Left lung (tissue), 10 donors: Measurements from ENCODE around the gene KCNG2. TPM values are rescaled to one million over a fixed set of nuclear protein-coding genes. Genes with fewer than 3 reads are reported as not detected.

ENCODE experiments used
- ATAC-seq: fragments of 200-7000 bp; cut with Tn5 transposase; one replicate; pipeline ENCODE4 v1.9.1; 2020; ENCODE audit warnings: moderate library complexity
- DNase-seq, 4 donors: peaks; one replicate each; pipeline ENCODE4 v3.0.0-alpha.2; 2013 to 2020
- H3K27ac ChIP-seq, 2 donors: fragments of 200-600 bp; sonication (generic) in 1 of 2; one replicate each; pipeline versions ENCODE4 v1.5.0 to v1.8.0; 2020 to 2021
- H3K27me3 ChIP-seq, 2 donors: fragments of 200-600 bp; sonication (generic) in 1 of 2; one replicate each; pipeline versions ENCODE4 v1.5.0 to v1.8.0; 2020 to 2021
- H3K36me3 ChIP-seq, 2 donors: fragments of 200-600 bp; sonication (generic) in 1 of 2; one replicate each; pipeline versions ENCODE4 v1.5.0 to v1.8.0; 2020 to 2021
- H3K4me1 ChIP-seq, 2 donors: fragments of 200-600 bp; one replicate each; pipeline ENCODE4 v1.8.0; 2021
- H3K4me3 ChIP-seq, 2 donors: fragments of 200-600 bp; sonication (generic) in 1 of 2; one replicate each; pipeline versions ENCODE4 v1.5.0 to v1.8.0; 2020 to 2021; ENCODE audit warnings: mild to moderate bottlenecking in 1 of 2
- H3K9me3 ChIP-seq, 2 donors: fragments of 200-600 bp; sonication (generic) in 1 of 2; one replicate each; pipeline versions ENCODE4 v1.5.0 to v1.8.0; 2020 to 2021
- intact Hi-C, 2 donors: fragments of 100-400 bp; cut with DNase I; formaldehyde crosslinking; loops; one replicate each; pipeline versions ENCODE4 v1.11.2 to v1.14.2; 2022
- polyA plus RNA-seq, 6 donors: library from polyadenylated mRNA; unstranded; fragments of 120-200 nt; gene quantifications; one replicate each; pipeline ENCODE4 v1.2.1, GENCODE V29; 2013; ENCODE audit not compliant: insufficient read length in 6 of 6
- total RNA-seq, 2 donors: library from RNA; stranded (reverse); fragmentation: NEBNext Ultra II Directional; extraction: Animal tissue kit (Norgen Biotek cat#: 25700); gene quantifications; one replicate each; pipeline ENCODE4 v1.2.1, GENCODE V29; 2021
- TF ChIP-seq, protein P1 (sequence below), 2 donors: fragments of 200-600 bp; sonication (generic) in 1 of 2; IDR thresholded peaks; one replicate each; pipeline versions ENCODE4 v1.5.0 to v1.8.0; 2021; ENCODE audit warnings: antibody characterized with exemption in 2 of 2
- donor health status: DM: no; HTN: yes; CAD: no.
- donor health status: DM: no; HTN: no; CAD: no.

The KCNG2 gene
- total and polyA plus RNA-seq, 8 donors: 0.17 to 1.1 (median 0.31) TPM

DNA sequence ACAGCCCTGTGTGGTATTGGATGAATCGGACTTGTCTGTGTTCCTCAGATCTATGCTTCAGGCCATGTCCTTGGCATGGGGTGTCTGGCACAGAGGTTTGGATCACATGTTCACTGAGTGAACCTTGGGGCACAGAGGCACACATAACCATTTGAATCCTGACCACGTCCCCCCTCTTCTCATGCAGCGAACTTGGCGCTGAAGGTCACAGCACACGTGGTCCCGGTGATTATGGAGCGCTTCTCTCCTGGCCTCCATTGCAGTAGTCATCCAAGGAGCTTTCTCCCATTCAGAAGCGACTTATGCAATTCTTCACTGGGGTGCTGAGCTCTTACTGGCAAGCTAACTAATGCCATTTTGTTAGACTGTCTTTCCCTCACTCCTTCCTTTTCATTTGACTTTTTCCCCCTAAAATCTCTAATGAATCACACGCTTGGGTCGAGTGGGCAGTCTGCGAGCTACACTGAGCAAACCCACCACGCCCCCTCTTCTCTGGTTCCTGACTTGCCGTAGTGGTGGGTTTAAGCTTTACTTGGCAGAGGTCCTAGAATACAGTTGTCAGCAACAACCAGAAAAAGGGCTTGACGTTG is 59.4 kb downstream of the KCNG2 start:
- no peak overlapping the region for H3K4me3 ChIP-seq
- peaks cover 0 to 6% of the 10 kb centered on the region in 2 donors for H3K4me1 ChIP-seq
- no peaks in the 10 kb centered on the region for H3K36me3 ChIP-seq
- intact Hi-C loops: no loop called here
- H3K27ac ChIP-seq: no peak overlapping the region
- TF ChIP-seq, protein P1, sequence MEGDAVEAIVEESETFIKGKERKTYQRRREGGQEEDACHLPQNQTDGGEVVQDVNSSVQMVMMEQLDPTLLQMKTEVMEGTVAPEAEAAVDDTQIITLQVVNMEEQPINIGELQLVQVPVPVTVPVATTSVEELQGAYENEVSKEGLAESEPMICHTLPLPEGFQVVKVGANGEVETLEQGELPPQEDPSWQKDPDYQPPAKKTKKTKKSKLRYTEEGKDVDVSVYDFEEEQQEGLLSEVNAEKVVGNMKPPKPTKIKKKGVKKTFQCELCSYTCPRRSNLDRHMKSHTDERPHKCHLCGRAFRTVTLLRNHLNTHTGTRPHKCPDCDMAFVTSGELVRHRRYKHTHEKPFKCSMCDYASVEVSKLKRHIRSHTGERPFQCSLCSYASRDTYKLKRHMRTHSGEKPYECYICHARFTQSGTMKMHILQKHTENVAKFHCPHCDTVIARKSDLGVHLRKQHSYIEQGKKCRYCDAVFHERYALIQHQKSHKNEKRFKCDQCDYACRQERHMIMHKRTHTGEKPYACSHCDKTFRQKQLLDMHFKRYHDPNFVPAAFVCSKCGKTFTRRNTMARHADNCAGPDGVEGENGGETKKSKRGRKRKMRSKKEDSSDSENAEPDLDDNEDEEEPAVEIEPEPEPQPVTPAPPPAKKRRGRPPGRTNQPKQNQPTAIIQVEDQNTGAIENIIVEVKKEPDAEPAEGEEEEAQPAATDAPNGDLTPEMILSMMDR (IDR thresholded peaks at IDR 0.05): no peak
- peaks cover 0 to 13% of the 10 kb centered on the region in 2 donors for H3K27me3 ChIP-seq
- peaks cover 0 to 3% of the 10 kb centered on the region in 2 donors for H3K9me3 ChIP-seq
- DNase-seq (peak in 3 of 4 donors; percentile 41 to 69 (median 50)), ATAC-seq (peak; percentile 33)

DNA sequence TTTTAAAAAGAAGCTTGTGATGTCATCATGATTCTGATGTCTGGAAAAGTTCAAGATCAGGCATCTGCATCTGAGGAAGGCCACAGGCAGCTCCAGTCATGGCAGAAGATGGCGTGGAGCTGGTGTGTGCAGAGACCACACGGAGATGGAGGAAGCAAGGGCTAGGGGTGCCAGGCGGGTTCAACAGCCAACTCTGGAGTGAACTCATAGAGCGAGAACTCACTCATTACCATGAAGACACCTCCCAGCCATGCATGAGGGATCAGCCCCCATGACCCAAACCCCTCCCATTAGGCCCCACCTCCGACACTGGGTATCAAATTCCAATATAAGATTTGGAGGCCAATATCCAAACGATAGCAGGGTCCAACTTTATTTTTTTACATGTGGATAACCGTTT is 61.6 kb downstream of the KCNG2 start:
- Histone ChIP-seq H3K4me3 (no peak overlapping the region), H3K36me3 (no peaks in the 10 kb centered on the region), H3K27ac (no peak overlapping the region), H3K4me1 (peaks cover 0 to 6% of the 10 kb centered on the region in 2 donors), H3K9me3 (peaks cover 0 to 16% of the 10 kb centered on the region in 2 donors), H3K27me3 (peaks cover 0 to 30% of the 10 kb centered on the region in 2 donors)
- intact Hi-C loops: no loop called here
- DNase-seq (no peak), ATAC-seq (no peak)
- TF ChIP-seq, protein P1 (IDR thresholded peaks at IDR 0.05): no peak

DNA sequence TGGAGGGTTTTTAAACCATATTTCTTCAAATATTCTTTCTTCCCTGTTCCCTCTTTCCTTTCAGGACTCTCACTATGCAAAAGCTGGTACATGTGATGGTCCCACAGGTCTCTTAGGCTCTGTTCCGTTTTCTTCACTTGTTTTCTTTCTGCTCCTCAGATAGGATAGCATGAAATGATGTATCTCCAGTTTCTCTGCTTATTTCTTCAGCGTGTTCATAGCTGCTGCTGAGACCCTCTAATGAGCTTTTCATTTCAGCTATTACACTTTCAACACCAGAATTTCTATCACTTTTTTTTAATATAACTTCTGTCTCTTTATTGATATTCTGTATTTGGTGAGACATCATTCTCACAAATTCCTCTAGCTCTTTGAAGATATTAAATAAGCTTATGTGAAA is 63.9 kb downstream of the KCNG2 start:
- H3K36me3 ChIP-seq: no peaks in the 10 kb centered on the region
- no peak overlapping the region for H3K4me3 ChIP-seq
- ATAC-seq (no peak), DNase-seq (no peak)
- H3K27me3 ChIP-seq: peaks cover 0 to 20% of the 10 kb centered on the region in 2 donors
- TF ChIP-seq, protein P1 (IDR thresholded peaks at IDR 0.05): no peak
- H3K4me1 ChIP-seq: peaks cover 0 to under 1% of the 10 kb centered on the region in 2 donors
- peaks cover 0 to 16% of the 10 kb centered on the region in 2 donors for H3K9me3 ChIP-seq
- H3K27ac ChIP-seq: no peak overlapping the region
- intact Hi-C loops: no loop called here

DNA sequence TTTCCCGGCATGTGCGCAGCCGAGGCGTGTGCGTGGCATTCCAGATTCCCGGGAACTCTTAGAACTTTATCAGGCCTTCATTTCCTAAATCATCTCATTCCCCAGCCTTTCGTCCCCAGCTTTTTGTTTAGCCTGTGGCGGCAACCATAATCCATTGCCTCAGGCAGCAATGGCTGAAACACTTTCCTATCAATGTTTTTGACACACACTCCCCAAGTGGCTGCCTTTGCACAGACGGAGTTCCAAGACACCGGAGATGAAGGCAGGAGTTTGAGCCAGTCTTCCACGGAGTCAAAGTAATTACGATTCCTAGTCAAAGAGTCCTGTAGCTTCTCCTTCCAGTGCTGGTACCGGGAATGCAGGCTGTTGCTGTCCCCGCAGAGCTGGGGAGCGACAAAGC is 64.8 kb downstream of the KCNG2 start:
- intact Hi-C loops: no loop called here
- no peak for DNase-seq
- H3K36me3 ChIP-seq: no peaks in the 10 kb centered on the region
- TF ChIP-seq, protein P1 (IDR thresholded peaks at IDR 0.05): no peak
- H3K27ac ChIP-seq: no peak overlapping the region
- no peaks in the 10 kb centered on the region for H3K4me1 ChIP-seq
- peaks cover 0 to 16% of the 10 kb centered on the region in 2 donors for H3K9me3 ChIP-seq
- H3K27me3 ChIP-seq: peaks cover 0 to 20% of the 10 kb centered on the region in 2 donors
- no peak overlapping the region for H3K4me3 ChIP-seq
- ATAC-seq: no peak

DNA sequence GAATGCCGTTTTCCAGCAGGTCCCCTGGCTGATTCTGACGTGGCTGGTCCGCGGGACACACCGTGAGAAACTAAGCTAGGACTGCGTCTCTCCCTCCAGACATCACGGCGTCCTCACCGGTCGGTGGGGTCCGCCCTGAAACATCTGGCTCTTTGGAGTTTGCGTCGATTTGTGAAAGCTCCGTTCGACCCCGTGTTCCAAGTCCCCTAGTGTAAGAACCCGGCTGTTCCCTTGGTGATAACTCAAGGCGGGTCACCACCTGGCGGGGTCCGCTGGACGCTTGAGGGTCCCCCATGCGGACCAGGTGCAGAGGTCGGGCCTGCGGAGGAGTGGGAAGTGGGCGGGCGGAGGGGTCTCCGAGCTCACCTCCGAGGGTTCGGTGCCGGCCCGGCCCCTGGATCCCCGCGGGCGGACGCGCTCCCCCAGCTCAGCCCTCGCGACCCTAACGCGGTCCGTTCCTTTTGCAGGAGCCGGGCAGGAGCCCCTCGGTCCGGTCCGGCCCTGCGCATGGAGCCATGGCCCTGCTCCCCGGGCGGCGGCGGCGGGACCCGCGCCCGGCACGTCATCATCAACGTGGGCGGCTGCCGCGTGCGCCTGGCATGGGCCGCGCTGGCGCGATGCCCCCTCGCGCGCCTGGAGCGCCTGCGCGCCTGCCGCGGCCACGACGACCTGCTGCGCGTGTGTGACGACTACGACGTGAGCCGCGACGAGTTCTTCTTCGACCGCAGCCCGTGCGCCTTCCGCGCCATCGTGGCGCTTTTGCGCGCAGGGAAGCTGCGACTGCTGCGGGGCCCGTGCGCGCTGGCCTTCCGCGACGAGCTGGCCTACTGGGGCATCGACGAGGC is 65.6 kb downstream of the KCNG2 start:
- intact Hi-C loops: no loop called here
- Histone ChIP-seq H3K4me3 (no peak overlapping the region), H3K27me3 (peaks cover 0 to 20% of the 10 kb centered on the region in 2 donors), H3K9me3 (peaks cover 0 to 16% of the 10 kb centered on the region in 2 donors), H3K36me3 (no peaks in the 10 kb centered on the region), H3K4me1 (no peaks in the 10 kb centered on the region), H3K27ac (no peak overlapping the region)
- DNase-seq (peak in 1 of 4 donors; percentile 77), ATAC-seq (no peak)
- TF ChIP-seq, protein P1 (IDR thresholded peaks at IDR 0.05): no peak
